HEK293 (cell line): ENCODE results near the gene WASF3.

Source experiments
- CTCF ChIA-PET: fragments of 350-600 bp; formaldehyde crosslinking; extraction: SDS; loops from one replicate; lab custom pipeline; 2021; ENCODE audit warnings: antibody characterized with exemption; lab: Yijun Ruan, JAX
- POLR2A ChIA-PET: fragments of 300-600 bp; formaldehyde crosslinking; extraction: SDS; loops from one replicate; lab custom pipeline; 2020; ENCODE audit warnings: antibody characterized with exemption, inconsistent platforms; lab: Yijun Ruan, JAX
- H3K27ac ChIP-seq: fragments of 200-500 bp; sonication (Bioruptor generic); 2 replicates; pipeline ENCODE4 v1.5.1; 2014; ENCODE audit warnings: low read depth, low read length, control low read depth, inconsistent platforms; ENCODE audit errors: extremely low read depth
- H3K36me3 ChIP-seq, 2 experiments: fragments of 200-500 bp in 1 of 2; sonication (Bioruptor generic) in 1 of 2; 1 replicate in 1 of 2; 2 replicates in 1 of 2; pipeline ENCODE4 v1.5.1; 2014 to 2017; ENCODE audit warnings: inconsistent platforms in 2 of 2, low read length in 2 of 2; ENCODE audit not compliant: control insufficient read depth in 2 of 2, insufficient read depth in 1 of 2
- H3K4me1 ChIP-seq: fragments of 200-500 bp; sonication (Bioruptor generic); 2 replicates; pipeline ENCODE4 v1.5.1; 2014; ENCODE audit warnings: mild to moderate bottlenecking, low read length, inconsistent platforms; ENCODE audit not compliant: control insufficient read depth, insufficient read depth
- H3K4me3 ChIP-seq: 2 replicates; pipeline ENCODE4 v1.5.1; 2011; ENCODE audit warnings: low read depth, mild to moderate bottlenecking, control low read depth, low read length, moderate library complexity
- H3K9me3 ChIP-seq: fragments of 200-500 bp; sonication (Bioruptor generic); 2 replicates; pipeline ENCODE4 v1.5.1; 2014; ENCODE audit warnings: low read depth, low read length, inconsistent platforms; ENCODE audit not compliant: control insufficient read depth, insufficient read depth
- ZBTB1 ChIP-seq: fragments of 450-650 bp; formaldehyde crosslinking; IDR thresholded peaks from 2 replicates; pipeline ENCODE4 v1.5.1; 2016; ENCODE audit warnings: missing biosample characterization, missing genetic modification characterization
- ZBTB17 ChIP-seq: fragments of 450-650 bp; formaldehyde crosslinking; IDR thresholded peaks from 2 replicates; pipeline ENCODE4 v1.5.1; 2016; ENCODE audit warnings: missing biosample characterization, missing genetic modification characterization
- ZBTB8A ChIP-seq: fragments of 450-650 bp; formaldehyde crosslinking; IDR thresholded peaks from 2 replicates; pipeline ENCODE4 v1.5.1; 2016; ENCODE audit warnings: missing biosample characterization, missing genetic modification characterization
- ZFP37 ChIP-seq: fragments of 450-650 bp; formaldehyde crosslinking; IDR thresholded peaks from 2 replicates; pipeline ENCODE4 v1.5.1; 2016; ENCODE audit warnings: missing biosample characterization, missing genetic modification characterization
- ZNF184 ChIP-seq: fragments of 450-650 bp; IDR thresholded peaks from 2 replicates; pipeline ENCODE4 v1.5.1; 2018; ENCODE audit warnings: missing biosample characterization, mild to moderate bottlenecking, missing genetic modification characterization
- ZNF292 ChIP-seq: fragments of 450-650 bp; formaldehyde crosslinking; IDR thresholded peaks from 2 replicates; pipeline ENCODE4 v1.5.1; 2016; ENCODE audit warnings: low read depth, missing biosample characterization, missing genetic modification characterization, borderline replicate concordance
- ZNF391 ChIP-seq: fragments of 450-650 bp; formaldehyde crosslinking; IDR thresholded peaks from 2 replicates; pipeline ENCODE4 v1.5.1; 2016; ENCODE audit warnings: low read depth, missing biosample characterization, missing genetic modification characterization, borderline replicate concordance
- ZNF529 ChIP-seq: fragments of 450-650 bp; formaldehyde crosslinking; IDR thresholded peaks from 2 replicates; pipeline ENCODE4 v1.5.1; 2017; ENCODE audit warnings: missing genetic modification characterization, missing biosample characterization; ENCODE audit not compliant: insufficient replicate concordance
- ZNF548 ChIP-seq: fragments of 450-650 bp; formaldehyde crosslinking; IDR thresholded peaks from 2 replicates; pipeline ENCODE4 v1.5.1; 2016; ENCODE audit warnings: missing biosample characterization, missing genetic modification characterization
- ZNF610 ChIP-seq: fragments of 450-650 bp; formaldehyde crosslinking; IDR thresholded peaks from 2 replicates; pipeline ENCODE4 v1.5.1; 2016; ENCODE audit warnings: missing biosample characterization, missing genetic modification characterization, borderline replicate concordance
- ZNF654 ChIP-seq: fragments of 450-650 bp; formaldehyde crosslinking; IDR thresholded peaks from 2 replicates; pipeline ENCODE4 v1.5.1; 2016; ENCODE audit warnings: low read depth, missing biosample characterization, missing genetic modification characterization
- TF ChIP-seq, protein P1 (sequence below): fragments of 450-650 bp; formaldehyde crosslinking; IDR thresholded peaks from 2 replicates; pipeline ENCODE4 v1.5.1; 2016; ENCODE audit warnings: missing biosample characterization, missing genetic modification characterization
- TF ChIP-seq, protein P2 (sequence below): fragments of 450-650 bp; formaldehyde crosslinking; IDR thresholded peaks from 2 replicates; pipeline ENCODE4 v1.5.1; 2016; ENCODE audit warnings: missing biosample characterization, missing genetic modification characterization
- TF ChIP-seq, protein P3 (sequence below): fragments of 450-650 bp; formaldehyde crosslinking; IDR thresholded peaks from 2 replicates; pipeline ENCODE4 v1.5.1; 2016; ENCODE audit warnings: missing biosample characterization, missing genetic modification characterization, low read depth
- TF ChIP-seq, protein P4 (sequence below): fragments of 450-650 bp; formaldehyde crosslinking; IDR thresholded peaks from 2 replicates; pipeline ENCODE4 v1.5.1; 2016; ENCODE audit warnings: missing biosample characterization, missing genetic modification characterization
- TF ChIP-seq, protein P5 (sequence below): fragments of 450-650 bp; formaldehyde crosslinking; IDR thresholded peaks from 2 replicates; pipeline ENCODE4 v1.5.1; 2016; ENCODE audit warnings: missing biosample characterization, missing genetic modification characterization
- TF ChIP-seq, protein P6 (sequence below): fragments of 450-650 bp; formaldehyde crosslinking; IDR thresholded peaks from 2 replicates; pipeline ENCODE4 v1.5.1; 2016; ENCODE audit warnings: missing biosample characterization, missing genetic modification characterization

The WASF3 gene

DNA sequence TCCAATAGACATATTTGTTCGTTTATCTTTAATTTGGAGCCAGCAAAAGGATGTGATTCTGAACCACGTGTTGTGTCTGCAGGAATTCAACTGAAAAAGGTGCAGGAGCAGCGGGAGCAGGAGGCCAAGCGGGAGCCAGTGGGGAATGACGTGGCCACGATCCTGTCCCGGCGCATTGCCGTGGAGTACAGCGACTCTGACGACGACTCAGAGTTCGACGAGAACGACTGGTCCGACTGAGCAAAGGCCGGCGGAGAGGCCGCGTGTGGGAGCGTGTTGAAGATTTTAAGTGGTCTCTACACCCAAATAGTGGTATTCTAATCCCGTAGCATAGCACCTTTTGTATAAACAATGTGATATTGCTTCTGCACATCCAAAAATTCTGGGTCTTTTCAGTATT, 128.1 kb downstream of the WASF3 start:
- Histone ChIP-seq H3K4me1 (no peaks in the 10 kb centered on the region), H3K27ac (no peak overlapping the region), H3K9me3 (no peaks in the 10 kb centered on the region), H3K4me3 (no peak overlapping the region), H3K36me3 (peaks cover 0 to 72% of the 10 kb centered on the region in 2 experiments; a peak in 2 of 3 replicates)
- ChIA-PET CTCF (no interaction called here), POLR2A (no interaction called here)
- TF ChIP-seq, protein P1, sequence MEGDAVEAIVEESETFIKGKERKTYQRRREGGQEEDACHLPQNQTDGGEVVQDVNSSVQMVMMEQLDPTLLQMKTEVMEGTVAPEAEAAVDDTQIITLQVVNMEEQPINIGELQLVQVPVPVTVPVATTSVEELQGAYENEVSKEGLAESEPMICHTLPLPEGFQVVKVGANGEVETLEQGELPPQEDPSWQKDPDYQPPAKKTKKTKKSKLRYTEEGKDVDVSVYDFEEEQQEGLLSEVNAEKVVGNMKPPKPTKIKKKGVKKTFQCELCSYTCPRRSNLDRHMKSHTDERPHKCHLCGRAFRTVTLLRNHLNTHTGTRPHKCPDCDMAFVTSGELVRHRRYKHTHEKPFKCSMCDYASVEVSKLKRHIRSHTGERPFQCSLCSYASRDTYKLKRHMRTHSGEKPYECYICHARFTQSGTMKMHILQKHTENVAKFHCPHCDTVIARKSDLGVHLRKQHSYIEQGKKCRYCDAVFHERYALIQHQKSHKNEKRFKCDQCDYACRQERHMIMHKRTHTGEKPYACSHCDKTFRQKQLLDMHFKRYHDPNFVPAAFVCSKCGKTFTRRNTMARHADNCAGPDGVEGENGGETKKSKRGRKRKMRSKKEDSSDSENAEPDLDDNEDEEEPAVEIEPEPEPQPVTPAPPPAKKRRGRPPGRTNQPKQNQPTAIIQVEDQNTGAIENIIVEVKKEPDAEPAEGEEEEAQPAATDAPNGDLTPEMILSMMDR (tag by site-specific recombination) = no peak
- TF ChIP-seq, protein P2, sequence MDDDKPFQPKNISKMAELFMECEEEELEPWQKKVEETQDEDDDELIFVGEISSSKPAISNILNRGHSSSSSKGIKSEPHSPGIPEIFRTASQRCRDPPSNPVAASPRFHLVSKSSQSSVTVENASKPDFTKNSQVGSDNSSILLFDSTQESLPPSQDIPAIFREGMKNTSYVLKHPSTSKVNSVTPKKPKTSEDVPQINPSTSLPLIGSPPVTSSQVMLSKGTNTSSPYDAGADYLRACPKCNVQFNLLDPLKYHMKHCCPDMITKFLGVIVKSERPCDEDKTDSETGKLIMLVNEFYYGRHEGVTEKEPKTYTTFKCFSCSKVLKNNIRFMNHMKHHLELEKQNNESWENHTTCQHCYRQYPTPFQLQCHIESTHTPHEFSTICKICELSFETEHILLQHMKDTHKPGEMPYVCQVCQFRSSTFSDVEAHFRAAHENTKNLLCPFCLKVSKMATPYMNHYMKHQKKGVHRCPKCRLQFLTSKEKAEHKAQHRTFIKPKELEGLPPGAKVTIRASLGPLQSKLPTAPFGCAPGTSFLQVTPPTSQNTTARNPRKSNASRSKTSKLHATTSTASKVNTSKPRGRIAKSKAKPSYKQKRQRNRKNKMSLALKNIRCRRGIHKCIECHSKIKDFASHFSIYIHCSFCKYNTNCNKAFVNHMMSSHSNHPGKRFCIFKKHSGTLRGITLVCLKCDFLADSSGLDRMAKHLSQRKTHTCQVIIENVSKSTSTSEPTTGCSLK (tag by site-specific recombination) = no peak
- TF ChIP-seq ZNF184 (tag by site-specific recombination) = no peak
- TF ChIP-seq ZNF548 = no peak
- no peak for TF ChIP-seq ZBTB17 (tag by site-specific recombination)
- TF ChIP-seq, protein P3, sequence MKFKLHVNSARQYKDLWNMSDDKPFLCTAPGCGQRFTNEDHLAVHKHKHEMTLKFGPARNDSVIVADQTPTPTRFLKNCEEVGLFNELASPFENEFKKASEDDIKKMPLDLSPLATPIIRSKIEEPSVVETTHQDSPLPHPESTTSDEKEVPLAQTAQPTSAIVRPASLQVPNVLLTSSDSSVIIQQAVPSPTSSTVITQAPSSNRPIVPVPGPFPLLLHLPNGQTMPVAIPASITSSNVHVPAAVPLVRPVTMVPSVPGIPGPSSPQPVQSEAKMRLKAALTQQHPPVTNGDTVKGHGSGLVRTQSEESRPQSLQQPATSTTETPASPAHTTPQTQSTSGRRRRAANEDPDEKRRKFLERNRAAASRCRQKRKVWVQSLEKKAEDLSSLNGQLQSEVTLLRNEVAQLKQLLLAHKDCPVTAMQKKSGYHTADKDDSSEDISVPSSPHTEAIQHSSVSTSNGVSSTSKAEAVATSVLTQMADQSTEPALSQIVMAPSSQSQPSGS (tag by site-specific recombination) = no peak
- TF ChIP-seq ZNF610 = no peak
- TF ChIP-seq ZNF292 (tag by site-specific recombination) = no peak
- no peak for TF ChIP-seq ZNF529 (tag by site-specific recombination)
- TF ChIP-seq, protein P4, sequence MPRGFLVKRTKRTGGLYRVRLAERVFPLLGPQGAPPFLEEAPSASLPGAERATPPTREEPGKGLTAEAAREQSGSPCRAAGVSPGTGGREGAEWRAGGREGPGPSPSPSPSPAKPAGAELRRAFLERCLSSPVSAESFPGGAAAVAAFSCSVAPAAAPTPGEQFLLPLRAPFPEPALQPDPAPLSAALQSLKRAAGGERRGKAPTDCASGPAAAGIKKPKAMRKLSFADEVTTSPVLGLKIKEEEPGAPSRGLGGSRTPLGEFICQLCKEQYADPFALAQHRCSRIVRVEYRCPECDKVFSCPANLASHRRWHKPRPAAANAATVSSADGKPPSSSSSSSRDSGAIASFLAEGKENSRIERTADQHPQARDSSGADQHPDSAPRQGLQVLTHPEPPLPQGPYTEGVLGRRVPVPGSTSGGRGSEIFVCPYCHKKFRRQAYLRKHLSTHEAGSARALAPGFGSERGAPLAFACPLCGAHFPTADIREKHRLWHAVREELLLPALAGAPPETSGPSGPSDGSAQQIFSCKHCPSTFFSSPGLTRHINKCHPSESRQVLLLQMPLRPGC (tag by site-specific recombination) = no peak
- TF ChIP-seq ZNF654 (tag by site-specific recombination) = no peak
- no peak for TF ChIP-seq ZBTB8A
- TF ChIP-seq ZFP37 = no peak
- TF ChIP-seq, protein P5, sequence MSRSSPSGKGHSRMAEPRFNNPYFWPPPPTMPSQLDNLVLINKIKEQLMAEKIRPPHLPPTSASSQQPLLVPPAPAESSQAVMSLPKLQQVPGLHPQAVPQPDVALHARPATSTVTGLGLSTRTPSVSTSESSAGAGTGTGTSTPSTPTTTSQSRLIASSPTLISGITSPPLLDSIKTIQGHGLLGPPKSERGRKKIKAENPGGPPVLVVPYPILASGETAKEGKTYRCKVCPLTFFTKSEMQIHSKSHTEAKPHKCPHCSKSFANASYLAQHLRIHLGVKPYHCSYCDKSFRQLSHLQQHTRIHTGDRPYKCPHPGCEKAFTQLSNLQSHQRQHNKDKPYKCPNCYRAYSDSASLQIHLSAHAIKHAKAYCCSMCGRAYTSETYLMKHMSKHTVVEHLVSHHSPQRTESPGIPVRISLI (tag by site-specific recombination) = no peak
- no peak for TF ChIP-seq ZNF391 (tag by site-specific recombination)
- no peak for TF ChIP-seq ZBTB1 (tag by site-specific recombination)

DNA sequence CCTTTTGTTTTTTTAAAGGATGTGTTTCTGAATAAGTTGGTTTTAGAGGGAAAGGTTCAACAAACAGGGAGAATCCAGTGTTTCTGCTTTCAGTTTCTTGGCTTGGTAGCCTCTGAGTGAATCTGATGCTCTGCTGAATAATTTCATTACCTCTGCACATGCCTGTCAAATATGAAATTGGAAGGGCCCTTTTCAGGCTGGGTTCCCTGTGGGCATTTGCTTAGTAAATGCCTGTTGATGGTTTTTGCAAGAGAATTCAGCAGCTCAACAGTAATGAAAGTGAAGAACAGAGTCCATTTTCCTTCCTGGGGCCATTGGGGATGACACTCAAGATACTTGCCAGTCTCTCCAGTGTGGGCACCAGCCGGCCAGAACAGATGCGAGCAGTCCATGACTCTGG, 128.8 kb downstream of the WASF3 start:
- no peak overlapping the region for H3K4me3 ChIP-seq
- ChIA-PET POLR2A (no interaction called here), CTCF (no interaction called here)

More for the DNA sequence above, 128.8 kb downstream of the WASF3 start:
- Histone ChIP-seq H3K36me3 (peaks cover 0 to 68% of the 10 kb centered on the region in 2 experiments; a peak in 2 of 3 replicates), H3K27ac (no peak overlapping the region), H3K9me3 (no peaks in the 10 kb centered on the region), H3K4me1 (no peaks in the 10 kb centered on the region)
- TF ChIP-seq, protein P6, sequence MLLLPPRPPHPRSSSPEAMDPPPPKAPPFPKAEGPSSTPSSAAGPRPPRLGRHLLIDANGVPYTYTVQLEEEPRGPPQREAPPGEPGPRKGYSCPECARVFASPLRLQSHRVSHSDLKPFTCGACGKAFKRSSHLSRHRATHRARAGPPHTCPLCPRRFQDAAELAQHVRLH = no peak
